ENCODE data around the gene SLC9A7.

SLC9A7 gene

GRCh38 chrX:46698691-46699090 is 60.2 kb downstream of the SLC9A7 start:
- no peak for DNase-seq

DNA sequence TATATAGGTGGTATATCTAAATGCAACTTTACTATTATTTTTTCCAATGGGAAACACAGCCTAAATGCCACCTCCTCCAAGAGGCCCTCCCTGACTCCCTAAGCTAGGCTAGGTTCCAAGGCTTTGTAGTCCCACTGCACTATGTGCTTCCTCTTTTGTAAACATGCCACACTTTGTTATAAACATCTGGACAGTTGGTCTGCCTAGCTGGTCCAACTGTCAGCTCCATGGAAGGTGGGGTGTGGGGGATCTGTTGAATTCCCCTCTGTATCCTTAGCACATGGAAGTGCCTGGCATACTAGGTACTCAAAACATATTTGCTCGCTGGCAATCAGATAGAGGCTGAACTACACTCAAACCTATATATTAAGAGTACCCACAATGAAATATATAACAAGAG is 63.4 kb downstream of the SLC9A7 start:
- no peak for DNase-seq

- peak; percentile 2 for DNase-seq
Observed at GRCh38 chrX:46694549-46694948, 64.4 kb downstream of the SLC9A7 start.

GRCh38 chrX:46693149-46693548 is 65.8 kb downstream of the SLC9A7 start:
- DNase-seq, result no peak

- DNase-seq, result no peak
Observed at GRCh38 chrX:46690818-46691217, 68.1 kb downstream of the SLC9A7 start.

DNA sequence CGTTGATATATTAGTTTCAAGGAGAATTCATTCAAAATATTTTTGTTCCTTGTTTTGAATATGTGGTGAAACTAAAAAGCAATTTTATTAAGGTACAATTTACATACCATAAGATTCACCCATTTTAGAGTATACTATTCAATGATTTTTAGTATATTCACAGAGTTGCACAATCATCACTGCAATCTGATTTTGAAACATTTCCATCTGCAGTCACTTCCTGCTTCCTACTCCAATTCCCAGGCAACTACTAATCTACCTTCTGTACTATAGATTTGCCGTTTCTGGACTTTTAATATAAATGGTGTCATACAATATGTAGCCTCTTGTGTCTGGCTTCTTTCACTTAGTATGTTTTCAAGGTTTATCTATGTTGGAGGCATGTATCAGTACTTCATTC is 71.3 kb downstream of the SLC9A7 start:
- peak; percentile 47 for DNase-seq

DNA sequence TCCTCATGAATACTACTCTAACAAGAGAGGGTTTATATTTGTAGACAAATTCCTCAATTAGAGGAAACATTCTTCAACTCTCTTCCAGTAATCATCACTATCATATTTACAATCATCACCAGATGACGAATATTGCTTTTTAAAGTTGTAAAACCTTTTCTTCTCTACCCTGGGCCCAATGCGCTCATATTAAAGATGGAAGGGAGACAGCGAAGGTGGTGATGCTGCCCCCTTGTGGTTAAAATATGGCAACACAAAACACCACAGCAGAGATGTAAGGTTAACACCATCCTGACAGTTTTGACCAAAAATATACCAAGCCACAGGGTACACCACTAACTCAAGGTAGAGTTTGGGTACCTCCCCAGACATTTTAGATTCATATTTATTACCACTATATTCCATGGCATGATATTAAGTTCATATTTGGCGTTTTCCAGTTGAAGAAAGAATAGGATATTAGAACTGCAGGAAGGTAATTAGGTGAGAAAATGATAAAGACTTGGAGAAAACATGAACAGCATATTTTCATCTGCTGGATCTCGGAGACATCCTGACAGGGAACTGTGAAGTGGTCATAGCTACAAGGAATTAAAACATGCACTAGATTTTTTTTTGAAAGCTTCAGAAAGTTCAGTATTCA is 72.8 kb downstream of the SLC9A7 start:
- peak; percentile 27 for DNase-seq

- no peak for DNase-seq
Observed at GRCh38 chrX:46683048-46683447, 75.9 kb downstream of the SLC9A7 start.

DNA sequence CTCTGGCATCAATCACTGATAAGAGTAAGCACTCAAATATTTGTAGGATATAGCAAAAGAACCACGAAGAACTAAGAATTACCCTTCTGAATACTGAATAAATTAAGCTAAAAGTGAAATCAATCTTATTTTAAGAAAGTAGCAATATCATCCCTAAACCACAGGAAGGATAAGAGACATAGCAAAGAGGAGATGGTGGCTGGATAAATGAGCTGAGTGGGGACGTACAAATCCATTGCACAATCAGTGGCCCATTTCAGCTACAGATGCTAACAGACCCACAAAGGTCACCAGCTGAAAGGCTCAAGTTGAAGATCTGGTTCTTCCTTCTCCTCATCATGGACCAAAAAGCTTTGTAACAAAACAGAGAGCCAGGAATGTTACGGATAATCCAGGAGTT is 77.1 kb downstream of the SLC9A7 start:
- DNase-seq, result no peak

DNA sequence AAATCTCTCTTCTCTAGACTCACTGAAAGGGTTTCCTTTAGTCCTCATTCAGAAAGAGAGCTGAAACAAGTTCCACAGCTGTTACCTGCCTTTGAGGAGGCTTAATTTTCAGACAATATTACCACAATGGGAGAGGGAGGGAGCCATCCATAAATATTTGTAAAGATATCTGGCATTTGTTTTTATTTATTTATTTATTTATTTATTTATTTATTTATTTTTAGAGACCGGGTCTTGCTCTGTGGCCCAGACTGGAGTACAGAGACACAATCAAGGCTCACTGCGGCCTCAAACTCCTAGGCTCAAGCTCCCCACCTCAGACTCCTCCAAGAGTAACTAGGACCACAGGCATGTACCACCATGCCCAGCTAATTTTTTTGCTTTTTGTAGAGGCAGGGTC is 80.7 kb downstream of the SLC9A7 start:
- DNase-seq, result no peak

DNA sequence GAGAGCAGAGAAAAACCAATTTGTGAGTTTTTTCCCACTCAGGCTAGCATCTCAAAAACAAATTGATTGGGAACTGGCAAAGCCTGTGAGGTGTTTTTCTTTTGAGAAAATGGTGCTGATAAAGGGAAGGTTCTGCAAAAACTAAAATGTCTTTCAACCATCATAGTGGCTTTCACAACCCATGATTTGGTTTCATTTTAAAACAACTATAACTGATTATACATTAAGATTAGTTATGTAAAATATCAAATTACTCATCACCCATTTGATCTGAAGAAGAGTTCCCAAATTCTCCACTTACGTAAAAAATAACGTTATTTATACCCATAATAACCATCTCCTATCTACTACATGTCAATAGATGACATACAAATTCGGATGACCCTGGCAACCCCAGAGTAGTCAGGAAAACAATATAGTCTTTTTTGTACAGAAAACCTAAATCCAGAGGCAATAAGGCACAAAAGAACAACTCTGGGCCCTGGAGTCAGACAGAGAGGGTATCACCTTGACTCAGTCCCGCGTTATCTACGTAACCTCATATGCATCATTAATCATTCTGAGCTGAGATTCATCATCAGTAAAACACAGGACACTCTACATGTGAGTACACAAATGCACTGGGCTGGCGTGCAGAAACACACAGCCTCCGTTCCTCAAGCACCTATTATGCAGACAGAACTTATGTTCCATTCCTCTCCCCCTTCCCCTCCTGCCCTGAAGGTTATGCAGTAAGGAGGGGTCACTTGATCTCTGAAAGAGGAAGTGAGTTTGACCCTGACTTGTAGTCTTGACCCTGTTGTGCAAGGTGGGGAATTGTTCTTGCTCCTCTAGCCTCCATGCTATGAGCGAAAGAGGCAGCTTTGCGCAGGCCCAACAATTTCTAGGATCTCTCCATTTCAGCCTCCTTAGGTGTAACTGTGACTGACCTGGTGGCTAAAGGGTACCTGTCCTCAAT is 82.2 kb downstream of the SLC9A7 start:
- DNase-seq, result no peak

GRCh38 chrX:46673620-46674359 is 85.1 kb downstream of the SLC9A7 start:
- DNase-seq, result no peak

DNA sequence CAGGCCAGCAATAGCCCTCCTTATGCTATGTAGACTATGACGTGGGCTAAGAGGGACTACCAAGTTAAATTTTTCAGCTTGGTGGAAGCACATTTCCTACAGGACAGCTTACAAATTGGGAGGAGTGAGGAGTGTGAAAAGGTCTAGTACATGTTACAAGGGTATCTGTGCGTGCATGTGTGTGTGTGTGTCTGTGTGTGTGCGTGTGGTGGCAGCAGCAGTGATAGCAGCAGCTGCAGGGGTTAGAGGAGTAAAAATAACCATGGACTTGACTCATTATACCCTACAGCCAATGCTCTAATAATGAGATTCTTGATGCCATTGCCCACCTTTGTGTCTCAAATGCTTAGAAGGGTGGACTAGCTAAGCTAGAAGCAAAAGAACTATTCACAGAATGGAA is 88.6 kb downstream of the SLC9A7 start:
- DNase-seq, result no peak

DNA sequence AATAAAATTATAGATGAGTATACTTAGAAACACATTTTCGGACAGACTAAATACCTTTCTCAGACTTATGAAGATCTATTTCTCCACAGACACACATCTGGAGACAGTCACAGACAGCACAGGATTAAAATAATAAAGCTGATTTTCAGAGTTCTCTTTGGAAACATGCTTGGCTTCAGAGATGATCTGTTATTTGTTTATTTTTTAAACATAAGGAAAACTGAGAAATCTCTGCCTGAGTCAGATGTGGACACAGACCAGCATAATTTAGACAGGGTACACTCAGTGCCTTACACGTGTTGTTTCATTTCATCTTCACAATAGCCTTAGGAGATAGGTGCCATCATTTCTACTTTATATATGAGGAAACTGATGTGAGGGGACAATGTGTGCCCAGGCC is 92.1 kb downstream of the SLC9A7 start:
- DNase-seq, result peak; percentile 39

DNA sequence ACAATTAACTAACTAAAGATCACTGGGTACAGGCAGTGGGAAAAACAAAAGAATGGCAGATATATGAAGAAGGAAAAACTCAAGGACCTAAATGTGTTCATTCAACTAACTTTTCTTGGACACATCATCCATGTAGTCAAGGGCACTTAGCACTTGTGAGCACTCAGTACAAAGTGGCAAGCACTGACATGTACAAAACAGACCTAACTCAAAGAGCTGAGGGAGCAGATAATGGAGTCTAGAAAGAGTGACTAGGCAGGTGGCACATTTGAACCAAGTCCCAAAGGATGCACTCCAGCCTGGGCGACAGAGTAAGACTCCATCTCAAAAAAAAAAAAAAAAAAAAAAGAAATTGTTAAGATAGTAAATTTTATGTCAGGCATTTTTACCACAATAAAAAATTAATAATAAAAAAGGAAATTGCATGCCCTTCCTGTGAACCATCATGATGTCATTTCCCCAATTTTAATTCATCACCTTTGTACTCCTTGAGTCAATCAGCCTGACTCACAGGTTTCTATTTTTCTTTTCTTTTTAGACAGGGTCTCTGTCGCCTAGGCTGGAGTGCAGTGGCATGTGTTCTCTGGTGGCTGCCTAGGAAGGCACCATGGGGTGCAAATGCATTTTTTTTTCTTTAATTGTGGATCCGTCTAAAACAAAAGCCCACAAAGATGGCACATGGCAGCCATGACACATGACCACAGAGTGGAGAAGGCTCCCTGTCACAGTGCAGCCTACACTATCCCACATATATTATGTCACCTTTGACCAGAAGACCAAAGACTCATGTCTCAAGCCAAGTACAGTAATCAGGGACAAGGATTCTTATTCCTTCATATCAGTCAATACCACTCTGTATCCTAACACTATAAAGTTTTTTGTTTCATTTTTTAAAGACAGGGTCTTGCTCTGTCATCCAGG is 93.4 kb downstream of the SLC9A7 start:
- DNase-seq, result peak; percentile 36

- no peak for DNase-seq
Observed at GRCh38 chrX:46662188-46662958, 96.5 kb downstream of the SLC9A7 start.

DNA sequence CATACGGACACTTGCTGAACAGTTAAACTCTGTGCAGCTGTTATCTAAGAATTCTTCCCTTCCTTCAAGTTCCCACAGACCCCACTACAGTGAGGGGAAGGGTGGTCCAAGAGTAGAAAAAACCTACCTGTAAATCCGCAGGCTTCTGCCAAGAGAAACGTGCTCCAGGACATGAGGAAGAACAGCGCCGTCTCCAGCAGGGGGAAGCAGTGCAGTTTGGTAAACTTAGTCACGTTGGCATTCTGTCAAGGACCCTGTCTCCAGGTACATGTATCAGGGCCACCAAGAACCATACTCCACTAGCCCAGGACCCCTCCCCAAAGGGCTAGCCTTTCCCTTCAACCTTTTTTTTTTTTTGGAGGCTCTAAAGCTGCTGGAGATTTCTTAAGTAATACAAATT is 105.4 kb downstream of the SLC9A7 start:
- DNase-seq, result no peak

GRCh38 chrX:46649421-46650260 is 109.3 kb downstream of the SLC9A7 start:
- no peak for DNase-seq

GRCh38 chrX:46648660-46649059 is 110.3 kb downstream of the SLC9A7 start:
- no peak for DNase-seq

GRCh38 chrX:46647251-46647650 is 111.7 kb downstream of the SLC9A7 start:
- no peak for DNase-seq

DNA sequence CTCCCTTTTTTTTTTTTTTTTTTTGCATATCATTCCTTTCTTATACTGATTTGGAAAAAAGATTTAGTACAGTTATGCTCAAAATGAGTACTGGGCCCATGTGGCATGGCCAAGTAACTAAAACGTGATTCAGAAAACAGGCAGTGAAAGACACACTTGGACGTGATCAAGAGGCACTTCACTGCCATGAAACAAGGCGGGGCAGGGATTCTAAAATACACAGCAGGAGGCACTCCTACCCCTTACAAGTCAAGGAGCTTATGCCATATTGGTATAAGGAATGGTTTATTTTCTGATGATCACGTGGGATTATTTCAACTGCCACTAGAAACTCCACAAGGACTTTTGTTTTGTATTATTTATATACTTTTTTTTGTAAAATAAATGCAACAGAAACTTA is 113.3 kb downstream of the SLC9A7 start:
- no peak for DNase-seq
